ENCODE measurements around the gene PHF19. TPM values are rescaled to one million over a fixed set of nuclear protein-coding genes. Genes with fewer than 3 reads are reported as not detected.

PHF19 gene
- total RNA-seq, 2 donors from 2014 or later: 19.9 to 37.6 TPM

DNA sequence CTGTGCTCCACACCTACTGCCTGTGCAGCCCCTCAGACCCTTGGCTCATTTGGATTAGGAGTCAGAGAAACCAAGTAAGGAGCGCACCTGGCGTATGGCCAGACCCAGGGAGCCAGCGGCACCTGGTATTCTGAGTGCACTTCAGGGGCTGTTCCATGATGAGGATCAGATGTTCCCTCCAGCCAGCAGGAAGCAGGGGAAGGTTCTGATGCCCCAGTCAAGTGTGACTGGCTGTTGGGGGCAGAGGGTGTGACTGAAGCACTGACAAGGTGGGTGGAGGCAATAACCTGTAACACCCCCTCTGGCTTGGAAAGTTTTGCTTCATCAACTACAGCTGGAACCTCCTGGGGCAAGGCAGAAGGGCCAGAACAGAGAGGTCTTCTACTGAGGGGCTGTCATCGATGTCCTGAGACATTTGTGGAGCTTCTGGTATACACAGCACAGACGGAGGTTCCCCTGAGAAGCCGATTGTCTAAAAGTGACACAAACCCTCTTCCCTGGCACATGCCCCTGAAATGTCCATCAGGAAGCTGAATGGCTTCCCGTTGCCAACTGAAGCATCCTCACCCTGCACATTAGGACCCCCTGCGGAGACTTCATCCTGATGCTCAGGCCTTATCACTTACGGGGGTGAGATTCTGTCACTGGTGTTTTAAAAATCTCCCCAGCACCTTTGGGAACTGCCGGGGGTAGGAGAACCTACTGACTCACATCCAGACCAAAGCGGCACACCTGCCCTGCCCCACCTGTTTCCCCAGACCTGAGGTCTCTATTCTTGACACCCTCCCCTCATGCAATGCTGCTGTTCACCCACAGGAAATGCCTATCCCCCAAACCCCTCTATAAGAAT lies 28.6 kb upstream of the PHF19 start:
- 86% methylated on average over 11 of the region's 11 CpGs for whole genome bisulfite sequencing
- Histone ChIP-seq H3K27ac (no peak overlapping the region), H3K27me3 (replicated peaks; ENCODE audit: insufficient read depth) (no peaks in the 10 kb centered on the region), H3K4me1 (replicated peaks) (no peaks in the 10 kb centered on the region), H3K4me3 (no peak overlapping the region), H3K36me3 (no peaks in the 10 kb centered on the region), H3K9me3 (no peaks in the 10 kb centered on the region)
- intact Hi-C loops (cut with DNase I): no loop called here
- TF ChIP-seq POLR2A (IDR thresholded peaks at IDR 0.05) (no peak), POLR2AphosphoS5 (IDR thresholded peaks at IDR 0.05) (no peak)
- TF ChIP-seq, protein P1, sequence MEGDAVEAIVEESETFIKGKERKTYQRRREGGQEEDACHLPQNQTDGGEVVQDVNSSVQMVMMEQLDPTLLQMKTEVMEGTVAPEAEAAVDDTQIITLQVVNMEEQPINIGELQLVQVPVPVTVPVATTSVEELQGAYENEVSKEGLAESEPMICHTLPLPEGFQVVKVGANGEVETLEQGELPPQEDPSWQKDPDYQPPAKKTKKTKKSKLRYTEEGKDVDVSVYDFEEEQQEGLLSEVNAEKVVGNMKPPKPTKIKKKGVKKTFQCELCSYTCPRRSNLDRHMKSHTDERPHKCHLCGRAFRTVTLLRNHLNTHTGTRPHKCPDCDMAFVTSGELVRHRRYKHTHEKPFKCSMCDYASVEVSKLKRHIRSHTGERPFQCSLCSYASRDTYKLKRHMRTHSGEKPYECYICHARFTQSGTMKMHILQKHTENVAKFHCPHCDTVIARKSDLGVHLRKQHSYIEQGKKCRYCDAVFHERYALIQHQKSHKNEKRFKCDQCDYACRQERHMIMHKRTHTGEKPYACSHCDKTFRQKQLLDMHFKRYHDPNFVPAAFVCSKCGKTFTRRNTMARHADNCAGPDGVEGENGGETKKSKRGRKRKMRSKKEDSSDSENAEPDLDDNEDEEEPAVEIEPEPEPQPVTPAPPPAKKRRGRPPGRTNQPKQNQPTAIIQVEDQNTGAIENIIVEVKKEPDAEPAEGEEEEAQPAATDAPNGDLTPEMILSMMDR (IDR thresholded peaks at IDR 0.05): no peak
- no peak for DNase-seq (ENCODE audit: low spot score)

DNA sequence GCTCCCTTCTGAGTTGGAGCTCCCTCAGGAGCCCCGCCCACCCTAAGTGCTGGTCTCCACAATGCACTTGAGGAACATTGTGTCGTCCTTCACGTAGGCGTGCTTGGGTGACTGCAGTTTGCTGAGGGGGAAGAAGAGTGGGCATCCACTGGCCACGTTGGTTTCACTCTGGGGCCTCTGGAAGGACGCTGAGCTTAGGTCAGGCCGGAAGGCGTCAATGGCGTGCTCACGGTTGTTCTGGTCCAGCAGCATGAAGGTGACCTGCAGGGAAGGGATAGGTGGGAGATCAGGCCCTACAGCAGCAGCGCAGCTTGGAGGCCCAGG lies 28.0 kb upstream of the PHF19 start:
- 93% methylated on average over 11 of the region's 11 CpGs for WGBS
- H3K4me1 ChIP-seq (replicated peaks): no peaks in the 10 kb centered on the region
- DNase-seq (ENCODE audit: low spot score): no peak
- intact Hi-C loops (cut with DNase I): no loop called here
- no peaks in the 10 kb centered on the region for H3K9me3 ChIP-seq
- no peak overlapping the region for H3K27ac ChIP-seq
- no peak overlapping the region for H3K4me3 ChIP-seq
- TF ChIP-seq POLR2AphosphoS5 (IDR thresholded peaks at IDR 0.05): no peak
- TF ChIP-seq POLR2A (IDR thresholded peaks at IDR 0.05): no peak
- TF ChIP-seq, protein P1 (IDR thresholded peaks at IDR 0.05): no peak
- no peaks in the 10 kb centered on the region for H3K36me3 ChIP-seq
- no peaks in the 10 kb centered on the region for H3K27me3 ChIP-seq (replicated peaks; ENCODE audit: insufficient read depth)

DNA sequence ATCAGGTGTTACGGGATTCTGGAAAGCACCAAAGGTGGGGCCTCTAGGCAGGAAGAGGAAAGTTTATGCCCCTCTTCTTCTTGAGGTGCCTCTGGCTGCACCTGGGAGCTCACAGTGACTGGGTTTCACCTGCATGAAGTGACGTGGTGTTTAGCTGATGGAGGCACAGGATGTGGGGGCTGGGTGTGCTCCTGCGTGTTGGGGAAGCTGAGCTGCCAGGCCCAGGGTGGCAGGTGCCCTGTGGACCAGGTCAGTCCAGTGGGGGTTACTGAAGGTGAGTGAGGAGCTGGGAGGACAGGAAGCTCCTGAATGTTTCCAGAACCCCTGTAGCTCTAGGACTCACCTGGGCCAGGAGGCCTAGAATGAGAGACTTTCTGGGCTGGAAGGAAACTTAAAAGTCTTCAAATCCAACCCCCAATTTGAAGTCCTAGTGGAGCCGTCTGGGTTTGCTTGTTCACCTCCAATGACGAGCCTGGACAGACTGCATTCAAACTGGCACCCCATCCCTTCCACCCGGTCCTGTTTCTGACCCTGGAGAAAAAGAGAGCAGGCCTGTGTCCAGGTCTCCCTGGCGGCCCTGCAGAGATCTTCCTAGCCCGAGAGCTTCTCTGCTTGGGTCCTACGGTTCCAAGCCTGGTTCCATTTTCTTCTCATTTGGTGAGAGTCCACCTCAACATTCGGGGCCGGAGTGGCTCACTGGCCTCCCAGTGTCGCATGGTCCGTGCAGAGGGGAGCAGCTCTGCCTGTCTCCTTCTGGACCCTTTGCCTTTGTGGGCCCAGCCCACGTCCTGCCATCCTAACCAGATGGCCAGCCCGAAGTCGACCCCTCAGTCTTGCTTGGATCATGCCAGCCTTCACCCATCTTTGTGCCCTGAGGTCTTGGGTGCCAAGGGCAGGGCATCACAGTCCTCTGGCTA lies 27.3 kb upstream of the PHF19 start:
- intact Hi-C loops (cut with DNase I): no loop called here
- 88% methylated on average over 15 of the region's 16 CpGs for WGBS

DNA sequence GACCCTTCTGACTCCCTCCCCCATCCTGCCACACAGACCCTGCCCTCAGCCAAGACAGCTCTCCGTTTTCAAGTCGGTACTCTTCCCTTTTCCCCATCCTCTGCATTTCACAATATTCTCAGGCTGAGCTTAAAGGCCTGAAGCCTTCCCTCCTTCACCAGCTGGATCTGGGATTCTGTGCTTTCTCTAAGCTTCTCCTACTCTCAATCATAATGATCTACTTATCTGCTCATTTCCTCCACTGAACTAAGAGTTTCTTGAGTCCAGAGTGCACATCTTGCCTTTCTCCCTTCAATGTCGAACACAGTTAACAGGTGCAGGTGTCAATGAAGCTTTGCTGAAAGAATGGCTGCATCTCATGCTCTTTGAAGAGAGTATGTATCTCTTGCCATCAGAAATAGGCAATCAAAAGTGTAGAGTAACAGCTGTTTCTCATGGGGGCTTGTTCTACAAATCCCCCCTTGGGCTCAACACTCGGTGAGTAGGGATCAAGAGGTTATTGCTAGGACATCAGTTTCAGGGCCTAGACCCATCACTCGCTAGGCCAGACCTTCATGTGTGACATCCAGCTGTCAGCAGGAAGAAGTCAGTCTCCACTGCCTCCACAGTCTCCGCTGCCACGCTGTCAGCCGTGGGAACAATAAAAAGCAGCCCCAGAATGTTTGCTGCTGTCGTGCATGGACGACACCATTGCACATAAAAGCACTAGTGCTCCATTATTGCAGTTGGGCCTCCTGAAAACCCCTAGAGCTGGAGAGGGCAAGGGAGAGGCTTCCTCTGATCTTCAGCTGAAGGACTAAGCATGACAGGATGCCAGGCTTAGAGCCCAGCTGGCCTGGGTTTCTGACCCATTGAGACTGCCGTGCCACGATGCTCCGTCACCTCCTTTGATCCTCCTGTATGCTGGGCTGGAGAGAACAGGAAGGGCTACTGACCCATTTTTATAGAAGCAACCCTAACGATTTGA lies 25.9 kb upstream of the PHF19 start:
- DNase-seq (ENCODE audit: low spot score): no peak
- intact Hi-C loops (cut with DNase I): no loop called here
- no peaks in the 10 kb centered on the region for H3K27me3 ChIP-seq (replicated peaks; ENCODE audit: insufficient read depth)
- 76% methylated on average over 14 of the region's 14 CpGs for WGBS
- H3K27ac ChIP-seq: no peak overlapping the region
- H3K4me1 ChIP-seq (replicated peaks): no peaks in the 10 kb centered on the region
- H3K4me3 ChIP-seq: no peak overlapping the region
- no peak for TF ChIP-seq POLR2AphosphoS5 (IDR thresholded peaks at IDR 0.05)
- no peak for TF ChIP-seq POLR2A (IDR thresholded peaks at IDR 0.05)
- TF ChIP-seq, protein P1 (IDR thresholded peaks at IDR 0.05): no peak
- H3K36me3 ChIP-seq: no peaks in the 10 kb centered on the region
- no peaks in the 10 kb centered on the region for H3K9me3 ChIP-seq

More for the DNA sequence above, 27.3 kb upstream of the PHF19 start:
- H3K36me3 ChIP-seq: no peaks in the 10 kb centered on the region
- H3K27ac ChIP-seq: no peak overlapping the region
- H3K27me3 ChIP-seq (replicated peaks; ENCODE audit: insufficient read depth): no peaks in the 10 kb centered on the region
- H3K4me3 ChIP-seq: no peak overlapping the region
- no peaks in the 10 kb centered on the region for H3K4me1 ChIP-seq (replicated peaks)
- TF ChIP-seq, protein P1 (IDR thresholded peaks at IDR 0.05): no peak
- TF ChIP-seq POLR2AphosphoS5 (IDR thresholded peaks at IDR 0.05) (no peak), POLR2A (IDR thresholded peaks at IDR 0.05) (no peak)
- DNase-seq (ENCODE audit: low spot score): no peak
- no peaks in the 10 kb centered on the region for H3K9me3 ChIP-seq
